Activated CD8-positive, alpha-beta T cell treated with anti-CD3 and anti-CD28 coated beads for 36 hours (primary cell): ENCODE results near the gene TRPM3. TPM values are rescaled to one million over a fixed set of nuclear protein-coding genes. Genes with fewer than 3 reads are reported as not detected.

Experiments used
- ATAC-seq: fragments of 200-7000 bp; cut with Tn5 transposase; one replicate; pipeline ENCODE4 v1.10.0; 2021; ENCODE audit warnings: mild to moderate bottlenecking, moderate library complexity
- CTCF ChIA-PET: fragments of 350-600 bp; sonication (Branson Sonifier 250); formaldehyde crosslinking; loops from one replicate; lab custom pipeline; 2021; ENCODE audit warnings: antibody characterized with exemption; lab: Charles Lee
- POLR2A ChIA-PET: fragments of 350-600 bp; sonication (Branson Sonifier 250); formaldehyde crosslinking; loops from one replicate; lab custom pipeline; 2021; ENCODE audit warnings: antibody characterized with exemption; lab: Charles Lee
- DNase-seq: peaks from one replicate; pipeline ENCODE4 v3.0.0-alpha.2; 2020
- H3K27ac Mint-ChIP-seq: one replicate; pipeline ENCODE4 v1.8.0; 2021; ENCODE audit warnings: mild to moderate bottlenecking, mixed read lengths
- H3K27me3 Mint-ChIP-seq: one replicate; pipeline ENCODE4 v1.8.0; 2021; ENCODE audit warnings: mixed read lengths
- H3K36me3 Mint-ChIP-seq: one replicate; pipeline ENCODE4 v1.8.0; 2021; ENCODE audit warnings: low read depth, mixed read lengths
- H3K4me1 Mint-ChIP-seq: one replicate; pipeline ENCODE4 v1.8.0; 2021; ENCODE audit warnings: low read depth, mixed read lengths
- H3K4me3 Mint-ChIP-seq: one replicate; pipeline ENCODE4 v1.8.0; 2021; ENCODE audit warnings: mild to moderate bottlenecking, moderate library complexity, mixed read lengths
- H3K9me3 Mint-ChIP-seq: one replicate; pipeline ENCODE4 v1.8.0; 2021; ENCODE audit warnings: mixed read lengths
- CTCF ChIP-seq: fragments of 200-600 bp; IDR thresholded peaks from one replicate; pipeline ENCODE4 v1.8.0; 2022; ENCODE audit warnings: antibody characterized with exemption, mild to moderate bottlenecking
- intact Hi-C: fragments of 100-400 bp; cut with micrococcal nuclease; formaldehyde crosslinking; loops from one replicate; pipeline ENCODE4 v1.10.0; 2022
- total RNA-seq, 2 experiments: library from RNA; stranded (reverse); gene quantifications; one replicate each; pipeline ENCODE4 v1.2.3, GENCODE V29; 2021

Gene TRPM3
- total RNA-seq, 2 experiments from 2014 or later, result not detected

GRCh38 chr9:70773579-70773978, 347.8 kb downstream of the TRPM3 start:
- Mint-ChIP-seq H3K36me3 (no peaks in the 10 kb centered on the region), H3K4me1 (no peaks in the 10 kb centered on the region), H3K27me3 (peaks cover 2% of the 10 kb centered on the region), H3K9me3 (peaks cover 1% of the 10 kb centered on the region), H3K4me3 (no peak overlapping the region), H3K27ac (no peak overlapping the region)
- intact Hi-C loops, result no loop called here
- DNase-seq (no peak), ATAC-seq (no peak)
- ChIA-PET POLR2A (no interaction called here), CTCF (interaction anchor here (1.2 kb wide), 1 partner anchor 12 kb away, joined by 4 read pairs; no protein-coding TSS in a partner anchor)
- TF ChIP-seq CTCF, result no peak

GRCh38 chr9:70772601-70773000, 348.8 kb downstream of the TRPM3 start:
- Mint-ChIP-seq H3K4me3 (no peak overlapping the region), H3K9me3 (peaks cover 1% of the 10 kb centered on the region), H3K27ac (no peak overlapping the region), H3K27me3 (peaks cover 2% of the 10 kb centered on the region), H3K4me1 (no peaks in the 10 kb centered on the region), H3K36me3 (no peaks in the 10 kb centered on the region)
- ChIA-PET POLR2A (no interaction called here), CTCF (interaction anchor here (1.2 kb wide), 1 partner anchor 11 kb away, joined by 4 read pairs; no protein-coding TSS in a partner anchor)
- intact Hi-C loops, result no loop called here
- no peak for ATAC-seq
- TF ChIP-seq CTCF, result no peak
- no peak for DNase-seq

GRCh38 chr9:70765946-70766345, 355.5 kb downstream of the TRPM3 start:
- DNase-seq (no peak), ATAC-seq (no peak)
- Mint-ChIP-seq H3K36me3 (no peaks in the 10 kb centered on the region), H3K4me1 (no peaks in the 10 kb centered on the region), H3K27me3 (peaks cover 4% of the 10 kb centered on the region), H3K27ac (no peak overlapping the region), H3K4me3 (no peak overlapping the region), H3K9me3 (no peaks in the 10 kb centered on the region)
- POLR2A ChIA-PET, result no interaction called here
- no peak for TF ChIP-seq CTCF
- intact Hi-C loops, result no loop called here
- CTCF ChIA-PET, result no interaction called here

GRCh38 chr9:70761139-70761670, 360.2 kb downstream of the TRPM3 start:
- H3K4me1 Mint-ChIP-seq, result no peaks in the 10 kb centered on the region
- H3K9me3 Mint-ChIP-seq, result peaks cover 2% of the 10 kb centered on the region
- H3K27me3 Mint-ChIP-seq, result peaks cover 5% of the 10 kb centered on the region
- H3K4me3 Mint-ChIP-seq, result no peak overlapping the region
- H3K36me3 Mint-ChIP-seq, result no peaks in the 10 kb centered on the region
- H3K27ac Mint-ChIP-seq, result no peak overlapping the region
- ChIA-PET CTCF (interaction anchor here (1.3 to 1.7 kb wide), 2 partner anchors 12 kb away, joined by 4 to 5 read pairs; no protein-coding TSS in a partner anchor), POLR2A (no interaction called here)
- intact Hi-C loops, result no loop called here
- no peak for TF ChIP-seq CTCF
- ATAC-seq (no peak), DNase-seq (no peak)

GRCh38 chr9:70760228-70760627, 361.2 kb downstream of the TRPM3 start:
- POLR2A ChIA-PET, result no interaction called here
- TF ChIP-seq CTCF, result no peak
- CTCF ChIA-PET, result interaction anchor here (1.7 kb wide), 1 partner anchor 11 kb away, joined by 5 read pairs; no protein-coding TSS in a partner anchor

More at GRCh38 chr9:70760228-70760627, 361.2 kb downstream of the TRPM3 start:
- DNase-seq (no peak), ATAC-seq (no peak)
- Mint-ChIP-seq H3K36me3 (no peaks in the 10 kb centered on the region), H3K27ac (no peak overlapping the region), H3K27me3 (peaks cover 5% of the 10 kb centered on the region), H3K9me3 (peaks cover 2% of the 10 kb centered on the region), H3K4me1 (no peaks in the 10 kb centered on the region), H3K4me3 (no peak overlapping the region)
- intact Hi-C loops, result no loop called here
